CD8-positive, alpha-beta memory T cell (primary cell): ENCODE data around the gene LAMB3. TPM values are rescaled to one million over a fixed set of nuclear protein-coding genes. Genes with fewer than 3 reads are reported as not detected.

Source experiments
- CTCF ChIA-PET: fragments of 350-600 bp; sonication (Branson Sonifier 250); formaldehyde crosslinking; loops from one replicate; lab custom pipeline; 2021; ENCODE audit warnings: antibody characterized with exemption; lab: Charles Lee
- POLR2A ChIA-PET: fragments of 350-600 bp; sonication (Branson Sonifier 250); formaldehyde crosslinking; loops from one replicate; lab custom pipeline; 2021; ENCODE audit warnings: antibody characterized with exemption; lab: Charles Lee
- DNase-seq, 5 donors: peaks; one replicate each; pipeline versions ENCODE4 v3.0.0 to v3.0.0-alpha.2; 2020 to 2022; ENCODE audit warnings: mixed read lengths in 1 of 5
- H3K27ac ChIP-seq: one replicate; pipeline ENCODE4 v1.7.0; 2013; ENCODE audit warnings: low read depth, mild to moderate bottlenecking, low read length, moderate library complexity
- H3K27me3 ChIP-seq: 2 replicates; pipeline ENCODE4 v1.7.0; 2013; ENCODE audit warnings: low read length, mild to moderate bottlenecking; ENCODE audit not compliant: insufficient read depth, poor library complexity, severe bottlenecking
- H3K36me3 ChIP-seq: 2 replicates; pipeline ENCODE4 v1.7.0; 2013; ENCODE audit warnings: mild to moderate bottlenecking, low read length, moderate library complexity; ENCODE audit not compliant: insufficient read depth
- H3K4me1 ChIP-seq: 2 replicates; pipeline ENCODE4 v1.7.0; 2013; ENCODE audit warnings: mild to moderate bottlenecking, low read length, moderate library complexity; ENCODE audit not compliant: insufficient read depth
- H3K4me3 ChIP-seq: 2 replicates; pipeline ENCODE4 v1.7.0; 2013; ENCODE audit warnings: mild to moderate bottlenecking, low read length
- H3K9me3 ChIP-seq: 2 replicates; pipeline ENCODE4 v1.7.0; 2013; ENCODE audit warnings: mild to moderate bottlenecking, low read length
- H3K27ac Mint-ChIP-seq, 8 donors: one replicate each; pipeline ENCODE4 v1.8.0; 2020 to 2021; ENCODE audit warnings: mixed read lengths in 8 of 8, mild to moderate bottlenecking in 6 of 8, inconsistent platforms in 3 of 8, moderate library complexity in 3 of 8
- H3K27me3 Mint-ChIP-seq, 2 donors: one replicate each; pipeline ENCODE4 v1.8.0; 2020 to 2021; ENCODE audit warnings: mixed read lengths in 2 of 2, mild to moderate bottlenecking in 1 of 2, moderate library complexity in 1 of 2
- H3K36me3 Mint-ChIP-seq, 3 donors: one replicate each; pipeline ENCODE4 v1.8.0; 2020 to 2021; ENCODE audit warnings: mixed read lengths in 3 of 3, inconsistent platforms in 1 of 3, mild to moderate bottlenecking in 1 of 3
- H3K4me1 Mint-ChIP-seq, 3 donors: one replicate each; pipeline ENCODE4 v1.8.0; 2020 to 2021; ENCODE audit warnings: mixed read lengths in 3 of 3, inconsistent platforms in 1 of 3, mild to moderate bottlenecking in 1 of 3
- H3K4me3 Mint-ChIP-seq, 7 donors: one replicate each; pipeline ENCODE4 v1.8.0; 2020 to 2021; ENCODE audit warnings: mixed read lengths in 7 of 7, mild to moderate bottlenecking in 6 of 7, moderate library complexity in 4 of 7, inconsistent platforms in 2 of 7
- H3K9me3 Mint-ChIP-seq, 5 donors: one replicate each; pipeline ENCODE4 v1.8.0; 2020 to 2022; ENCODE audit warnings: mixed read lengths in 5 of 5, mild to moderate bottlenecking in 3 of 5, moderate library complexity in 2 of 5, inconsistent platforms in 1 of 5
- polyA plus RNA-seq: library from polyadenylated mRNA; unstranded; fragments of 300-500 nt; fragmentation: Illumina TruSeq; gene quantifications from one replicate; pipeline ENCODE4 v1.2.3, GENCODE V29; 2021
- total RNA-seq, 2 experiments: library from RNA; stranded (reverse); gene quantifications; one replicate each; pipeline ENCODE4 v1.2.3, GENCODE V29; 2021

The LAMB3 gene
- total and polyA plus RNA-seq, 3 experiments from 2014 or later, result 0.28 to 1.3 (median 0.92) TPM

- Mint-ChIP-seq H3K9me3 (no peaks in the 10 kb centered on the region), H3K27me3 (peaks cover 0 to 2% of the 10 kb centered on the region in 2 donors), H3K4me1 (peaks cover 3 to 18% (median 11%) of the 10 kb centered on the region in 3 donors), H3K27ac (no peak overlapping the region), H3K4me3 (no peak overlapping the region), H3K36me3 (no peaks in the 10 kb centered on the region)
- CTCF ChIA-PET, result interaction anchor here (0.9 to 1.3 kb wide), 2 partner anchors 21 to 41 kb away, joined by 3 read pairs; no protein-coding TSS in a partner anchor
- Histone ChIP-seq H3K9me3 (no peaks in the 10 kb centered on the region), H3K27ac (no peak overlapping the region), H3K36me3 (no peaks in the 10 kb centered on the region), H3K27me3 (no peaks in the 10 kb centered on the region), H3K4me1 (peaks cover 2% of the 10 kb centered on the region), H3K4me3 (no peak overlapping the region)
- POLR2A ChIA-PET, result no interaction called here
- DNase-seq, result no peak
Observed at GRCh38 chr1:209648346-209648745, 3.9 kb downstream of the LAMB3 start.

GRCh38 chr1:209647156-209647555 lies 5.1 kb downstream of the LAMB3 start:
- Histone ChIP-seq H3K4me3 (no peak overlapping the region), H3K36me3 (no peaks in the 10 kb centered on the region), H3K9me3 (no peaks in the 10 kb centered on the region), H3K27me3 (no peaks in the 10 kb centered on the region), H3K27ac (peak overlapping the region; percentile 24), H3K4me1 (no peaks in the 10 kb centered on the region)
- Mint-ChIP-seq H3K9me3 (no peaks in the 10 kb centered on the region), H3K27me3 (peaks cover 0 to 2% of the 10 kb centered on the region in 2 donors), H3K36me3 (no peaks in the 10 kb centered on the region), H3K4me3 (no peak overlapping the region), H3K4me1 (peaks cover 3 to 18% (median 11%) of the 10 kb centered on the region in 3 donors), H3K27ac (peak overlapping the region in 1 of 8 donors; percentile 47)
- no peak for DNase-seq
- CTCF ChIA-PET, result no interaction called here
- POLR2A ChIA-PET, result no interaction called here

GRCh38 chr1:209646558-209646957 lies 5.7 kb downstream of the LAMB3 start:
- ChIA-PET POLR2A (no interaction called here), CTCF (interaction anchor here (1.0 kb wide), 1 partner anchor 15 kb away, joined by 3 read pairs; no protein-coding TSS in a partner anchor)
- Mint-ChIP-seq H3K36me3 (no peaks in the 10 kb centered on the region), H3K27ac (no peak overlapping the region), H3K9me3 (no peaks in the 10 kb centered on the region), H3K4me3 (no peak overlapping the region), H3K27me3 (peaks cover 0 to 2% of the 10 kb centered on the region in 2 donors), H3K4me1 (peaks cover 3 to 14% (median 10%) of the 10 kb centered on the region in 3 donors)
- H3K36me3 ChIP-seq, result no peaks in the 10 kb centered on the region
- no peak for DNase-seq
- no peaks in the 10 kb centered on the region for H3K9me3 ChIP-seq
- no peak overlapping the region for H3K4me3 ChIP-seq
- H3K4me1 ChIP-seq, result no peaks in the 10 kb centered on the region
- H3K27ac ChIP-seq, result no peak overlapping the region
- no peaks in the 10 kb centered on the region for H3K27me3 ChIP-seq

- Mint-ChIP-seq H3K27me3 (peaks cover 0 to 2% of the 10 kb centered on the region in 2 donors), H3K36me3 (no peaks in the 10 kb centered on the region), H3K4me3 (no peak overlapping the region), H3K4me1 (peaks cover 0 to 7% (median 5%) of the 10 kb centered on the region in 3 donors), H3K27ac (no peak overlapping the region), H3K9me3 (no peaks in the 10 kb centered on the region)
- H3K36me3 ChIP-seq, result no peaks in the 10 kb centered on the region
- H3K27me3 ChIP-seq, result no peaks in the 10 kb centered on the region
- no peaks in the 10 kb centered on the region for H3K9me3 ChIP-seq
- no peak for DNase-seq
- no peak overlapping the region for H3K4me3 ChIP-seq
- ChIA-PET POLR2A (no interaction called here), CTCF (interaction anchor here (1.0 kb wide), 1 partner anchor 14 kb away, joined by 3 read pairs; no protein-coding TSS in a partner anchor)
- no peak overlapping the region for H3K27ac ChIP-seq
- H3K4me1 ChIP-seq, result no peaks in the 10 kb centered on the region
Observed at GRCh38 chr1:209645574-209646452, 6.4 kb downstream of the LAMB3 start.

- no peak for DNase-seq
- H3K36me3 ChIP-seq, result no peaks in the 10 kb centered on the region
- peaks cover 0 to 2% of the 10 kb centered on the region in 2 donors for H3K27me3 Mint-ChIP-seq
- H3K9me3 ChIP-seq, result no peaks in the 10 kb centered on the region
- no peak overlapping the region for H3K27ac ChIP-seq
- H3K4me3 Mint-ChIP-seq, result no peak overlapping the region
- ChIA-PET POLR2A (no interaction called here), CTCF (interaction anchor here (1.6 kb wide), 1 partner anchor 8 kb away, joined by 6 read pairs; no protein-coding TSS in a partner anchor)
- no peaks in the 10 kb centered on the region for H3K36me3 Mint-ChIP-seq
- no peaks in the 10 kb centered on the region for H3K4me1 Mint-ChIP-seq
- no peaks in the 10 kb centered on the region for H3K4me1 ChIP-seq
- H3K4me3 ChIP-seq, result no peak overlapping the region
- H3K27ac Mint-ChIP-seq, result no peak overlapping the region
- no peaks in the 10 kb centered on the region for H3K27me3 ChIP-seq
- H3K9me3 Mint-ChIP-seq, result no peaks in the 10 kb centered on the region
Observed at GRCh38 chr1:209643285-209644020, 8.8 kb downstream of the LAMB3 start.

GRCh38 chr1:209642816-209643215 lies 9.4 kb downstream of the LAMB3 start:
- Mint-ChIP-seq H3K4me3 (peak overlapping the region in 1 of 7 donors; percentile 69), H3K4me1 (no peaks in the 10 kb centered on the region), H3K27me3 (no peaks in the 10 kb centered on the region), H3K27ac (peak overlapping the region in 1 of 8 donors; percentile 30), H3K36me3 (peaks cover 0 to 2% (median 0%) of the 10 kb centered on the region in 3 donors), H3K9me3 (no peaks in the 10 kb centered on the region)
- Histone ChIP-seq H3K9me3 (no peaks in the 10 kb centered on the region), H3K27ac (no peak overlapping the region), H3K27me3 (no peaks in the 10 kb centered on the region), H3K4me1 (no peaks in the 10 kb centered on the region), H3K36me3 (no peaks in the 10 kb centered on the region), H3K4me3 (no peak overlapping the region)
- ChIA-PET CTCF (interaction anchor here (1.6 kb wide), 1 partner anchor 7 kb away, joined by 6 read pairs; no protein-coding TSS in a partner anchor), POLR2A (no interaction called here)
- DNase-seq, result no peak

- H3K27ac ChIP-seq, result no peak overlapping the region
- no peaks in the 10 kb centered on the region for H3K36me3 ChIP-seq
- peaks cover 0 to 2% (median 0%) of the 10 kb centered on the region in 3 donors for H3K36me3 Mint-ChIP-seq
- ChIA-PET POLR2A (no interaction called here), CTCF (no interaction called here)
- H3K9me3 ChIP-seq, result no peaks in the 10 kb centered on the region
- no peak overlapping the region for H3K4me3 ChIP-seq
- no peak overlapping the region for H3K27ac Mint-ChIP-seq
- H3K27me3 ChIP-seq, result no peaks in the 10 kb centered on the region
- H3K4me1 ChIP-seq, result no peaks in the 10 kb centered on the region
- no peaks in the 10 kb centered on the region for H3K9me3 Mint-ChIP-seq
- DNase-seq, result no peak
- H3K4me1 Mint-ChIP-seq, result no peaks in the 10 kb centered on the region
- H3K4me3 Mint-ChIP-seq, result no peak overlapping the region
- no peaks in the 10 kb centered on the region for H3K27me3 Mint-ChIP-seq
Observed at GRCh38 chr1:209641832-209642172, 10.4 kb downstream of the LAMB3 start.
